CD4-positive, alpha-beta T cell treated with Interferon alpha-2 for 1 hour (primary cell): Measurements from ENCODE around the gene RTP2.

Experiments
- DNase-seq, 2 donors: peaks; one replicate each; pipeline ENCODE4 v3.0.0-alpha.2; 2020 to 2022

RTP2 gene, protein sequence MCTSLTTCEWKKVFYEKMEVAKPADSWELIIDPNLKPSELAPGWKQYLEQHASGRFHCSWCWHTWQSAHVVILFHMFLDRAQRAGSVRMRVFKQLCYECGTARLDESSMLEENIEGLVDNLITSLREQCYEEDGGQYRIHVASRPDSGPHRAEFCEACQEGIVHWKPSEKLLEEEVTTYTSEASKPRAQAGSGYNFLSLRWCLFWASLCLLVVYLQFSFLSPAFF

DNA sequence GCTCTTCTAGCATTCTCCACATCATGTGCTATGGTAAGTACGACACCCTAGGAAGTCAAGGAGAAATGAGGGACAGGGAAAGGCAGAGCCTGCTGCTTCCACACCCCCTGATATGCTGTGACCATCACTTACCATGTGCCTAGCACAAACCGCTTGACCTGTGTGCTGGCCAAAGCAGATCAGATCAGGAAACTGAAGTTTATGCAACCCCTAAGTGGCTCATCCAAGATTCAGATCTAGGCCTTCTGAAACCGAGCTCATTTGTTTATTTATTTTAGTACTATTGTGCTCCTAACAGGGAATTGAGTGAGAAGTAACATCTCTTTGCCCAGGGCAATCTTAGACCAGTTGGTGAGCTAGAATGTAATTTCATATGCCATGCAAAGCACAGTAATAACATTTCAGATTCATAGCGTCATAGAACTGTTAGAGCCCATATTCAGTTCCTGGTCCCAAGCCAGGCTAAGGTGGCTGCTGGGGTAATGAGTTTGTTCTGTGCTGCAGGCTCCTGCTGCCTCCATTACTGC is at the start of gene RTP2:
Gene RTP2, minus strand, starts transcription at position 51 of the 527 bp plus-strand sequence. CDS start 429 bp downstream, outside the sequence.
- no peak for DNase-seq

DNA sequence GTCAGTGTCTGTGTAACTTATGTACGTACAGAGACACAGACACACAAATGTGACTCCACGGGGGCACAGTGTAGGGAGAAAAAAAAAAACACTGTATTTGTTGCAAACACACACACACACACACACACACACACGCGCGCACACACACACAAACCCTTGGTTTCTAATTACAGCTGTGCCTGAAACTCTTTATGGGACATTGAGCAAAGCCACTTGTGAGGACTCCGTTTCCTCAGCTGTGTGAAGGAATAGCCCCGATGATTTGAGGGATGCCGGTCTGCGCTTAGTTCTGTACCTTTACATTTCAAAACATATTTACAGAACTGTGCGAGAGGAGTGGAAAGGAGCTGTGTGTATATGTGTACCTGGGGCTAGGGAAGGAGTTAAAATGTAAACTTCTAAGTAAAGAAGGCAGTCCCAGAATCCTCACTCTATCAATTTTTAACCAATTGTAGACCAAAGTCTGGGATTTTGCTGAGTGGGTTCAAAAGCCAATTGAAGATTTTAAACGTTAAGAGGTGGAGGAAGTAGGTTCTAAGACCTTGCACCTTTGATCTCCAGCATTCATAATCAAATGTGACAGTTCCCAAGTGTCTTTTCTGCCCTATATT is 48.3 kb upstream of the RTP2 start:
- DNase-seq: no peak

- DNase-seq: no peak
These were observed 47.7 kb upstream of the RTP2 start for GRCh38 chr3:187750006-187750512.

DNA sequence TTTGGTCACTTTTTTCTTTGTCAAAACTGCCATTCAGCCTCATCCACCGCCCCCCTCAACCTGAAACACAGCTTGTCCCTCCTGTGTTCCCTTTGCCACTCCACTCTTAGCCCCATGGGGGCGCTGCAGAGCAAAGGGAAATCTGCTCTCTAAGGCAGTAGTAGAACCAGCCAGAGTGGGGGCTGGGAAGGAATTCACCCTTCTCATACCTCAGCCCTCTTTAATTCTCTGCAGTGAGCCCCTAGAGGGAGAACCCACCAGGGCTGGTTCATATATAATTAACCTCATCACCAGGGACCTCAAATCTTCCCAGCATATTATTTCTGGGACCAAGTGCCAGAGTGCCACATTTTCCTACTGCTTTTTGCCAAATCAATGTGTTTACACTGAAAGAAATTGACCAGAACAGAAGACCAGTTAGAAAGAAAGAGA is 45.7 kb upstream of the RTP2 start:
- peak; percentile 88 to 91 for DNase-seq

DNA sequence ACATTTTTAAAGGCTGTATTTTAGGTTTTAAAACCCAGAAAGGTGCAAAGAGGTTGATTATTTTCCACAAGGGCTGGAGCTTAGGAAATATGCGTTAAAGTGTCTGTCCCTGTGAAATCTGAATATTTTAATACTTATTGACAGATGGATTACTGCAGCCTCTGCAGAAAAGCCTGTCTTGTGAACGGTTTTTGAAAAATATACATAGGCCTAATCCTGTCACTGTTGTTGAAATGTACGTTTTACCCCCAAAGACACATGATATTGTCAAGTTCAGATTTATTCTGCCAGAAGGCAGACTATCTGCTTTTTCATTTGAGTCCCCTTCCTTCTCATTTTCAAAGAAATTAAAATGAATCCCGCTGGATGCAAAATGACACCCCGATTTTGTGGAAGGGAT is 45.1 kb upstream of the RTP2 start:
- DNase-seq: no peak

- peak in 1 of 2 donors; percentile 47 for DNase-seq
These were observed 44.3 kb upstream of the RTP2 start for GRCh38 chr3:187746442-187747281.

- DNase-seq: no peak
These were observed 43.7 kb upstream of the RTP2 start for GRCh38 chr3:187746059-187746441.

GRCh38 chr3:187745201-187746058 is 43.1 kb upstream of the RTP2 start, which contains the start of gene BCL6:
BCL6 (minus strand) TSS chr3:187745468; CDS start chr3:187733693, 11,775 bp downstream.
- DNase-seq: peak; percentile 94 to 98

- DNase-seq: peak; percentile 72 to 77
These were observed 42.1 kb upstream of the RTP2 start for GRCh38 chr3:187744169-187745151.

DNA sequence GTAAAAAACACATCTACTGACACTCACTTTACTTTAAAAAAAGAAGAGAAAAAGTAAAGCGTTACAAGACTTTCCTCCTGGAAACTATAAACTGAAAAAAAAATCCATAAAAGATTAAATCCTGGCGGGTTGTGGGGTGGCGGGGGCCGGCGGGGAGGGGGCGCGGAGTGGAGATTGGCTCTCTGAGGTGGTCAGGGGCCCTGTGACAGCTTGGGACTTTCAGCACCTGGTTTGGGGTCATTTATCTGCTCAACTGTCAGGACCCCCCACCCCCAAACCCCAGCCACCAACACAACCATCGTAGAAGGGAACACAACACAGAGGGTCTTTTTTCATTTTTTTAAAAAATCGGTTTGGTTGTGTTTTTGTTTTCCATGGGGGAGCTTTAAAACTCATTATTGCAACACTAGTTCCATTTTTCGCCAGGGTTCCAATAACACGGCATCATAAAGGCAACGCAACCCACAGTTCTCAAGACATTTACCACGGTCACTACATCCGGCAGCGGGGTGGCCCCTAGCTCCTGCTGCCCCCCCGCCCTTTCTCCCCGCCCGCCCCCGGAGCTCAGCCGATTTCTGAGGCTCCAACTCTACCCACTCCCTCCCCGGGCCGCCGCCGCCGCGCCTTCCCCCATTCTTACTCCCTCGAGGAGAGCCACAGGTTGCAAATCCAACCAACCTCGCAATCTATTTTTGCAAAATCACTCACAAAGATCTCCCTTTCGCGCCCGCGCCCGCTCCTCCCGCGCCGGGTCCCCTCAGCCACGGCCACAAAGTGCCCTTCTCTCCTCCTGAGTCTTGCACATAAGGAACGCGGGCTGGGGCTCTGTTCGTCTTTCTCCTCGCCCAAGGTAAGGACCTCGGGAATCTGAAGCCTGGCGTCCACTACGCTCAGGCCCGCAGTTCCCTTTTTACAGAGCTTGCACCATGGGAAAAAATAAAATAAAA is 41.1 kb upstream of the RTP2 start:
- DNase-seq: peak; percentile 61 to 70

DNA sequence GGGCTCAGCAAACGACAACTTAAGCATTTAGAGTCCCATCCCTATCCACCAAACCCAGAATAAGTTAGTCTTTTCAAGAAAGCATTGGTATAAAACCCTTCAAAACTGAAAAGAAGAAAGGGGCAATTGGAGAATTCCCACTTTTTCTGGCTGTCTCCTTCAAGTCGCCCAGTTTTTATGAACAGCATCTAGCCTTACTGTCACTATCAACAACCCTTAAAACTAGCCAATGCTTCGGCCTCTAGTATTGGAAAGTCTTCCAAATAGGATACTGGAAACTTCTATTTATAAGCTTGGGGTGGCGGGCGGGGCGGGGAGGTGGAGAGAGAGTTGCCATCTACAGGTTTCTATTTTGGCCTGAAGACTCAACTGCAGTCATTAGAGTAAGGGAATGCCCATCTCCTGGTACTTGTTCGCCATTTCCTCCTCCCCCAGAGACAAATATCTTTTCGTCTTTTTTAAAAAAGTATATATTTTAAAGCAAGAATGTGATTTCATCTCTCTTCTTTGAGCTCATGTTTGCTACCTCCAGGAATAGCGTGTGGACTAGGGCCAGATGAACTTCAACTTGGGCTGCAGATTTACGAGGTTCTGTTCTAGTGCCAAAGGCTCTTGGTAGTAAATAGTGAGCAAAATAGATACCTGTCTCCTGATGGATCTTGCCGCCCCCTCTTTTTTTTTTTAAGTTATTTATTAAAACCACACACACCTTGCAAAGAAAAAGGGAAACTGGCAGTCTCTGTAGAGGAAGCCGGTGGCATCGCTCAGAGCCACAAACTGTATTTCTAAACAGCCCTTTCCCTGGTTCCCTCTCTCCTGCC is 40.2 kb upstream of the RTP2 start:
- DNase-seq: peak; percentile 22 to 58

- peak; percentile 76 to 84 for DNase-seq
These were observed 39.3 kb upstream of the RTP2 start for GRCh38 chr3:187741403-187742350.

- peak; percentile 72 to 81 for DNase-seq
These were observed 38.4 kb upstream of the RTP2 start for GRCh38 chr3:187740421-187741399.

DNA sequence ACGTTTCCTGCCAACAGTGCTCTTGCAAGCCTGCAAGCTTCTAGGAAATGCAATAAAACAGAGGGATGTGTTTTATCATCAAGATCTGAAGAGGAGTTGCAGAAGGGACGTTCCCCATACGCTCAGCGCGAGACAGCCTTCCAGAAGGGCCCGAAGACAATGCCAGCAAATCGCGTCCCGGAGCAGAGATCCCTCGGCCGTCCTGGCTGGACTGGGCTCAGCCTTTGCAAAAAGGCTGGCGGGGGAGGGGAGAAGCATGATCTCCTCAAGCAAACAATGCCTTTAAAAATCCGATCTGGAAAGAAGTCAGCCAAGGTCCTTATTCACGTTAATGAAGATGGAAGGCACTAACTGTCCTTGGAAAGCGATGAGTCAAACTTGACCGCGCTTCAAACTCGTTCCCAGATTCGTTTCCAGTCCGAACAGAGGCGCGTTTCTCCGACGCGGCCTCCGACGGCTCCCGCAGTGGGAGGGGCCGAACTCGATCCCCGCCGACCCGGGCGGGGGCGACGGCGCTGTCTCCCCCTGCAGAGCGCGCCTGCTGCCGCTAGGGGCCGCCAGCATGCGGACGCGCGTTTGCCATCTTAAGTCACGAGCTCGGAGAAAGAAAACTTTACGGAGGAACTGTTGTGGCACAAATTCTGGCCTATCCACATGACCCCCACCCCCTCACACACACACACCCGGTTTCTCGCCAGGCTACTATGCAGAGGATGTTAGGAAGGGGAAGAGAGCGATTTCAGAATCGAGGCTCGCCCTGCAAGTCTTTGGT is 37.4 kb upstream of the RTP2 start:
- DNase-seq: peak; percentile 83 to 89

DNA sequence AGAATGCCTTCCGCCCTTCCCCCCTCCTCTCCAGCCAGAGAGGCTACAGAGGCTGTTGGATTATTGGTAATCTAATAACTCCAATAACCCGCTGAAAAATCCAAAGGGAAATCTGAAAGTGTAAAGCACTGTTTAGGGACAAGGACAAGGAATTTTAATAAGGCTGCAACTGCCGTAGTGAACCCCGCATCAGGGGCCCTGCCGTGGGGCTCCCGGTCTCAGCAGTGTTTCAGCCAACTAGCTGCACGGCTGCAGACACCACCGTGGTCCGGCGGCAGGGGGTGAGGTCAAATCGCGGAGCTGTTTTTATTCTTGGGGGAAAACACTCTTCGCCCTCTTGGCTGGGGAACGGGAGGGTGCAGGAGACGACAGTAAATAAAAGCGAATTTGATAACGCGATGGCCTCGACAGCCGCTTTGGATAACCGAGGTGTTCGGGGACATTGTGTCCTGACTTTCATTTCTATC is 36.8 kb upstream of the RTP2 start:
- DNase-seq: peak; percentile 32 to 61
